Gastroesophageal sphincter (tissue), 3 donors: ENCODE data around the gene OR2J3.

Source experiments
- CTCF ChIP-seq, 4 experiments: fragments of 200-600 bp in 2 of 4; fragments of 450-650 bp in 2 of 4; sonication (generic) in 1 of 4; IDR thresholded peaks; one replicate each; pipeline ENCODE4 v1.5.1; 2017 to 2019; ENCODE audit warnings: antibody characterized with exemption in 4 of 4, mild to moderate bottlenecking in 2 of 4, moderate library complexity in 2 of 4
- EP300 ChIP-seq: sonication (generic); formaldehyde crosslinking; IDR thresholded peaks from one replicate; pipeline ENCODE4 v1.6.1; 2017; ENCODE audit warnings: antibody characterized with exemption, mild to moderate bottlenecking
- POLR2A ChIP-seq, 2 donors: fragments of 450-650 bp; IDR thresholded peaks; one replicate each; pipeline ENCODE4 v1.6.1; 2017; ENCODE audit warnings: antibody characterized with exemption in 2 of 2, mild to moderate bottlenecking in 2 of 2, moderate library complexity in 1 of 2
- POLR2AphosphoS5 ChIP-seq: sonication (generic); formaldehyde crosslinking; IDR thresholded peaks from one replicate; pipeline ENCODE4 v1.6.1; 2017; ENCODE audit warnings: antibody characterized with exemption

GRCh38 chr6:29099190-29099589, 8.7 kb upstream of the OR2J3 start, which contains the start of gene OR2J1:
- TF ChIP-seq CTCF (IDR thresholded peaks at IDR 0.05): no peak
- TF ChIP-seq POLR2AphosphoS5: no peak
- no peak for TF ChIP-seq POLR2A (IDR thresholded peaks at IDR 0.05)
- TF ChIP-seq EP300: no peak
